Panc1 (cell line): Measurements from ENCODE around the gene IGSF21.

Experiments used
- POLR2AphosphoS5 ChIP-seq: IDR thresholded peaks from 2 replicates; pipeline ENCODE4 v1.6.1; 2012; ENCODE audit warnings: mild to moderate bottlenecking, low read depth, low read length, moderate library complexity
- SIN3A ChIP-seq: IDR thresholded peaks from 2 replicates; pipeline ENCODE4 v1.6.1; 2012; ENCODE audit warnings: low read depth, mild to moderate bottlenecking, low read length, moderate library complexity, borderline replicate concordance; ENCODE audit not compliant: insufficient read depth
- TF ChIP-seq, protein P1 (sequence below): fragments of 450-650 bp; IDR thresholded peaks from 2 replicates; pipeline ENCODE4 v1.5.1; 2017; ENCODE audit warnings: mild to moderate bottlenecking
- TF ChIP-seq, protein P2 (sequence below), 2 experiments: IDR thresholded peaks; 2 replicates each; pipeline ENCODE4 v1.6.1; 2011 to 2012; ENCODE audit warnings: low read depth in 2 of 2, control low read depth in 1 of 2, low read length in 1 of 2, mild to moderate bottlenecking in 1 of 2, moderate library complexity in 1 of 2; ENCODE audit not compliant: insufficient read depth in 1 of 2

GRCh38 chr1:18142969-18143368 lies 35.4 kb downstream of the IGSF21 start:
- TF ChIP-seq, protein P1, sequence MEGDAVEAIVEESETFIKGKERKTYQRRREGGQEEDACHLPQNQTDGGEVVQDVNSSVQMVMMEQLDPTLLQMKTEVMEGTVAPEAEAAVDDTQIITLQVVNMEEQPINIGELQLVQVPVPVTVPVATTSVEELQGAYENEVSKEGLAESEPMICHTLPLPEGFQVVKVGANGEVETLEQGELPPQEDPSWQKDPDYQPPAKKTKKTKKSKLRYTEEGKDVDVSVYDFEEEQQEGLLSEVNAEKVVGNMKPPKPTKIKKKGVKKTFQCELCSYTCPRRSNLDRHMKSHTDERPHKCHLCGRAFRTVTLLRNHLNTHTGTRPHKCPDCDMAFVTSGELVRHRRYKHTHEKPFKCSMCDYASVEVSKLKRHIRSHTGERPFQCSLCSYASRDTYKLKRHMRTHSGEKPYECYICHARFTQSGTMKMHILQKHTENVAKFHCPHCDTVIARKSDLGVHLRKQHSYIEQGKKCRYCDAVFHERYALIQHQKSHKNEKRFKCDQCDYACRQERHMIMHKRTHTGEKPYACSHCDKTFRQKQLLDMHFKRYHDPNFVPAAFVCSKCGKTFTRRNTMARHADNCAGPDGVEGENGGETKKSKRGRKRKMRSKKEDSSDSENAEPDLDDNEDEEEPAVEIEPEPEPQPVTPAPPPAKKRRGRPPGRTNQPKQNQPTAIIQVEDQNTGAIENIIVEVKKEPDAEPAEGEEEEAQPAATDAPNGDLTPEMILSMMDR, result no peak
- TF ChIP-seq POLR2AphosphoS5 (no peak), SIN3A (no peak)
- TF ChIP-seq, protein P2, sequence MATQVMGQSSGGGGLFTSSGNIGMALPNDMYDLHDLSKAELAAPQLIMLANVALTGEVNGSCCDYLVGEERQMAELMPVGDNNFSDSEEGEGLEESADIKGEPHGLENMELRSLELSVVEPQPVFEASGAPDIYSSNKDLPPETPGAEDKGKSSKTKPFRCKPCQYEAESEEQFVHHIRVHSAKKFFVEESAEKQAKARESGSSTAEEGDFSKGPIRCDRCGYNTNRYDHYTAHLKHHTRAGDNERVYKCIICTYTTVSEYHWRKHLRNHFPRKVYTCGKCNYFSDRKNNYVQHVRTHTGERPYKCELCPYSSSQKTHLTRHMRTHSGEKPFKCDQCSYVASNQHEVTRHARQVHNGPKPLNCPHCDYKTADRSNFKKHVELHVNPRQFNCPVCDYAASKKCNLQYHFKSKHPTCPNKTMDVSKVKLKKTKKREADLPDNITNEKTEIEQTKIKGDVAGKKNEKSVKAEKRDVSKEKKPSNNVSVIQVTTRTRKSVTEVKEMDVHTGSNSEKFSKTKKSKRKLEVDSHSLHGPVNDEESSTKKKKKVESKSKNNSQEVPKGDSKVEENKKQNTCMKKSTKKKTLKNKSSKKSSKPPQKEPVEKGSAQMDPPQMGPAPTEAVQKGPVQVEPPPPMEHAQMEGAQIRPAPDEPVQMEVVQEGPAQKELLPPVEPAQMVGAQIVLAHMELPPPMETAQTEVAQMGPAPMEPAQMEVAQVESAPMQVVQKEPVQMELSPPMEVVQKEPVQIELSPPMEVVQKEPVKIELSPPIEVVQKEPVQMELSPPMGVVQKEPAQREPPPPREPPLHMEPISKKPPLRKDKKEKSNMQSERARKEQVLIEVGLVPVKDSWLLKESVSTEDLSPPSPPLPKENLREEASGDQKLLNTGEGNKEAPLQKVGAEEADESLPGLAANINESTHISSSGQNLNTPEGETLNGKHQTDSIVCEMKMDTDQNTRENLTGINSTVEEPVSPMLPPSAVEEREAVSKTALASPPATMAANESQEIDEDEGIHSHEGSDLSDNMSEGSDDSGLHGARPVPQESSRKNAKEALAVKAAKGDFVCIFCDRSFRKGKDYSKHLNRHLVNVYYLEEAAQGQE (IDR thresholded peaks at IDR 0.05; ENCODE audit: insufficient read depth in 1 of 2, low read depth in 2 of 2, low read length in 1 of 2), result no peak
